Spleen (tissue), 7 donors: ENCODE results near the gene CYLD.

Experiments
- CTCF ChIP-seq, 11 experiments: fragments of 200-600 bp in 7 of 11; fragments of 450-650 bp in 4 of 11; sonication (generic) in 4 of 11; IDR thresholded peaks in 8 of 11; conservative IDR thresholded peaks in 3 of 11; 1 replicate in 7 of 11; 2 replicates in 4 of 11; pipeline versions ENCODE4 v1.4.0 to v1.8.0; 2016 to 2021; ENCODE audit warnings: antibody characterized with exemption in 11 of 11, inconsistent platforms in 4 of 11, mild to moderate bottlenecking in 1 of 11
- POLR2A ChIP-seq, 3 donors: fragments of 450-650 bp; IDR thresholded peaks; one replicate each; pipeline ENCODE4 v1.5.1; 2017; ENCODE audit warnings: antibody characterized with exemption in 3 of 3, mild to moderate bottlenecking in 1 of 3
- donor health status: DM: no; HTN: no; CAD: no; lungs with moderate emphysema.
- donor health status: DM: no; HTN: no; CAD: no.
- donor health status: DM: no; HTN: no; CAD: no.

DNA sequence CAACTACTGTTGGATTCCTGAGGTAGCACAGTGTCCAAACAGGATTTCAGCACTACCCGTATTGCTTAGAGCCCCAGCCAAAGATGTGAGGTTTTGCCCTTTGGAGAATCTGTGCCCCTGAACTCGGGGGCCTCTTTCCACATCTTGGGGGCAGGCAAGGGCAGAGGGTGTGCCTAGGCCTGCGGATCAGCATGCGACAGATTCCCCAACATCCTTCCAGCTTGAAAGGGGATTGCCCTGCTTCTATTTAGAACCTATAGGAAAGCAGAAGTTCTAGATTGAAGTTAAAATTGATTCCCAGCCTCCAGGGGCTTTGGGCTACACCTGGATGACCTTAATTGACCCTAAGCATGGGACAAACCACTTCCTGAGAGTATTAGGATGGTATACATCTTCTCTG lies 28.9 kb upstream of the CYLD start:
- no peak for TF ChIP-seq POLR2A (IDR thresholded peaks at IDR 0.05)
- TF ChIP-seq CTCF (IDR thresholded peaks at IDR 0.05 in 8 of 11, conservative IDR thresholded peaks at IDR 0.05 in 3 of 11) = no peak
